Gastrocnemius medialis (tissue), 4 donors: Measurements from ENCODE around the gene DYNLT2. TPM values are rescaled to one million over a fixed set of nuclear protein-coding genes. Genes with fewer than 3 reads are reported as not detected.
A peak's percentile ranks its signal among the peaks of the same experiment; 100 is the strongest.

Source experiments
- ATAC-seq, 2 donors: fragments of 150-250 bp; one replicate each; pipeline ENCODE4 v1.9.1; 2016
- DNase-seq, 2 donors: peaks; one replicate each; pipeline ENCODE4 v3.0.0-alpha.2; 2019
- H3K27ac ChIP-seq, 4 donors: fragments of 200-600 bp; sonication (generic); 1 replicate in 1 of 4; 2 replicates in 3 of 4; pipeline ENCODE4 v1.5.1; 2016 to 2018; ENCODE audit warnings: mild to moderate bottlenecking in 2 of 4, moderate library complexity in 1 of 4
- H3K27me3 ChIP-seq, 3 donors: fragments of 200-600 bp; sonication (generic) in 2 of 3; 1 replicate in 1 of 3; 2 replicates in 2 of 3; pipeline versions ENCODE4 v1.5.1 to v1.6.0; 2016 to 2019; ENCODE audit warnings: mild to moderate bottlenecking in 1 of 3, moderate library complexity in 1 of 3
- H3K36me3 ChIP-seq, 2 donors: fragments of 200-600 bp; sonication (generic) in 1 of 2; one replicate each; pipeline ENCODE4 v1.5.1; 2017 to 2018
- H3K4me1 ChIP-seq, 2 donors: fragments of 200-600 bp; sonication (generic) in 1 of 2; one replicate each; pipeline ENCODE4 v1.5.1; 2016 to 2017; ENCODE audit warnings: mild to moderate bottlenecking in 2 of 2
- H3K4me3 ChIP-seq, 4 donors: fragments of 200-600 bp; sonication (generic) in 3 of 4; 1 replicate in 1 of 4; 2 replicates in 3 of 4; pipeline ENCODE4 v1.5.1; 2016 to 2019; ENCODE audit warnings: mild to moderate bottlenecking in 2 of 4
- H3K9me3 ChIP-seq, 3 donors: fragments of 200-600 bp; sonication (generic) in 2 of 3; 1 replicate in 1 of 3; 2 replicates in 2 of 3; pipeline ENCODE4 v1.5.1; 2016 to 2019
- POLR2A ChIP-seq, 2 donors: fragments of 450-650 bp; IDR thresholded peaks; one replicate each; pipeline ENCODE4 v1.6.1; 2017; ENCODE audit warnings: antibody characterized with exemption in 2 of 2, mild to moderate bottlenecking in 2 of 2, moderate library complexity in 2 of 2
- in situ Hi-C, 4 donors: fragments of 200-750 bp; cut with MboI; loops; one replicate each; pipeline versions ENCODE4 v1.15.0 to v1.8.0; 2017; ENCODE audit warnings: low sequenced_read_pairs in 4 of 4
- intact Hi-C: fragments of 100-400 bp; cut with DNase I; formaldehyde crosslinking; loops from one replicate; pipeline ENCODE4 v1.15.1; 2023; ENCODE audit warnings: low total_unique reads
- total RNA-seq, 4 donors: library from RNA; depleted of rRNA; stranded (reverse); fragments of >200 nt; gene quantifications; one replicate each; pipeline versions ENCODE4 v1.1.0 to v1.2.3, GENCODE V29; 2016
- TF ChIP-seq, protein P1 (sequence below), 5 experiments: fragments of 450-650 bp in 3 of 5; fragments of 200-600 bp in 2 of 5; sonication (generic) in 2 of 5; IDR thresholded peaks in 4 of 5; conservative IDR thresholded peaks in 1 of 5; 1 replicate in 4 of 5; 2 replicates in 1 of 5; pipeline ENCODE4 v1.5.1; 2016 to 2019; ENCODE audit warnings: antibody characterized with exemption in 5 of 5, mild to moderate bottlenecking in 3 of 5, moderate library complexity in 3 of 5

The DYNLT2 gene
- total RNA-seq, 4 donors from 2014 or later: 0.23 to 1.1 (median 0.46) TPM

DNA sequence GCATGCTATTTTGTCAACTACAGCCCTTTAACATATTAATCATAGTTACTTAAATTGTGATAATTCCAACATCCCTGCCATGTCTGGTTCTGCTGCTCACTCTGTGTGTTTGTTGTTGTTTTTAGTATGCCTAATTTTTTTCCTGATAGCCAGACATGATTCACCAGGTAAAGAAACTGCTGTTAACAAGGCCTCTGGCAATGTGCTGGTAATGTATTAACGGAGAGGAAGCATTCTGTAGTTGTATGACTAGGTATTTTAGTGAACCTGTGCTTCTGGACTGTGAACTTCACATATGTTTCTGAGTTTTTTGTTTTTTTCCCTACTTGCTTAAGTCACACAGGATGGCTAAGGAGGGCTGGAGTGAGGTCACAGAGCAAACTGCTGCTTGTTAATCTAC lies 4.8 kb downstream of the DYNLT2 start:
- no peaks in the 10 kb centered on the region for H3K9me3 ChIP-seq
- TF ChIP-seq POLR2A (IDR thresholded peaks at IDR 0.05): no peak
- TF ChIP-seq, protein P1, sequence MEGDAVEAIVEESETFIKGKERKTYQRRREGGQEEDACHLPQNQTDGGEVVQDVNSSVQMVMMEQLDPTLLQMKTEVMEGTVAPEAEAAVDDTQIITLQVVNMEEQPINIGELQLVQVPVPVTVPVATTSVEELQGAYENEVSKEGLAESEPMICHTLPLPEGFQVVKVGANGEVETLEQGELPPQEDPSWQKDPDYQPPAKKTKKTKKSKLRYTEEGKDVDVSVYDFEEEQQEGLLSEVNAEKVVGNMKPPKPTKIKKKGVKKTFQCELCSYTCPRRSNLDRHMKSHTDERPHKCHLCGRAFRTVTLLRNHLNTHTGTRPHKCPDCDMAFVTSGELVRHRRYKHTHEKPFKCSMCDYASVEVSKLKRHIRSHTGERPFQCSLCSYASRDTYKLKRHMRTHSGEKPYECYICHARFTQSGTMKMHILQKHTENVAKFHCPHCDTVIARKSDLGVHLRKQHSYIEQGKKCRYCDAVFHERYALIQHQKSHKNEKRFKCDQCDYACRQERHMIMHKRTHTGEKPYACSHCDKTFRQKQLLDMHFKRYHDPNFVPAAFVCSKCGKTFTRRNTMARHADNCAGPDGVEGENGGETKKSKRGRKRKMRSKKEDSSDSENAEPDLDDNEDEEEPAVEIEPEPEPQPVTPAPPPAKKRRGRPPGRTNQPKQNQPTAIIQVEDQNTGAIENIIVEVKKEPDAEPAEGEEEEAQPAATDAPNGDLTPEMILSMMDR (IDR thresholded peaks at IDR 0.05 in 4 of 5, conservative IDR thresholded peaks at IDR 0.05 in 1 of 5): no peak
- intact Hi-C loops (no loop called here), in situ Hi-C loops (no loop called here)
- H3K36me3 ChIP-seq: no peaks in the 10 kb centered on the region
- H3K4me1 ChIP-seq: peaks cover 8 to 11% of the 10 kb centered on the region in 2 donors
- no peak for ATAC-seq
- H3K4me3 ChIP-seq: no peak overlapping the region
- no peaks in the 10 kb centered on the region for H3K27me3 ChIP-seq
- no peak for DNase-seq
- no peak overlapping the region for H3K27ac ChIP-seq

DNA sequence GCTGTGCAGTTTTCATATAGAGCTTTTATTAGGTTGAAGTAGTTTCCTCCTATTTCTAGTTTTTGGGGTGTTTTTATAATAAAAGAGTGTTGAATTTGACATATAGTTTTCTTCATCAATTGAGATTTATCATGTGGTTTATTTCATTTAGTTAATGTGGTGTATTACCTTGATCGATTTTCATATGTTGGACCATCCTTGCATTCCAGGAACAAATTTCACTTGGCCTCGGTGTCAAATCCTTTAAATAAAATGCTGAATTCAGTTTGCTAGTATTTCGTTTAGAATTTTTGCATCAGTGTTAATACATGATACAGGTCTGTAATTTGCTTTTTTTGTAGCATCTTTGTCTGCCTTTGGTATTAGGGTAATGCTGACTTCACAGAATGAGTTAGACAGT lies 6.0 kb downstream of the DYNLT2 start:
- in situ Hi-C loops: no loop called here
- Histone ChIP-seq H3K4me3 (no peak overlapping the region), H3K27ac (no peak overlapping the region), H3K36me3 (no peaks in the 10 kb centered on the region), H3K27me3 (no peaks in the 10 kb centered on the region), H3K9me3 (no peaks in the 10 kb centered on the region), H3K4me1 (peaks cover 4 to 7% of the 10 kb centered on the region in 2 donors)
- ATAC-seq (no peak), DNase-seq (no peak)
- intact Hi-C loops: no loop called here
- TF ChIP-seq, protein P1 (IDR thresholded peaks at IDR 0.05 in 4 of 5, conservative IDR thresholded peaks at IDR 0.05 in 1 of 5): no peak
- TF ChIP-seq POLR2A (IDR thresholded peaks at IDR 0.05): no peak

DNA sequence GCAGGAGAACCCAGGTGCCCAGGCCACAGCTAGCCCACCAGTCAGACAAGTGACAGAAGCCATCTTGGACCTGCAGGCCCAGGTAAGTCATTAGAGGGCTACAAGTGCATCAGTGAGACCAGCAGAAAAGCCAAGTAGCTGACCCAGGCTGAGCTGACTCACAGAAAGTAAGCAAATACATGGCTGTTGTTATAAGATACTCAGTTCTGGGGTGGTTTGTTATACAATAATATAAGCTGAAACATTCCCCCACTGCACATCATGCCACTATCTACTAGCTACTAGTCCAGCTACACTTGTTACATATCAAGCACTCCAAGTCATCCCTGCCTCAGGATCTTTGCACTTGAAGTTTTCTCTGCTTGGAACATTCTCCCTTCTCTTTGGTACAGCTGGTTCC lies 10.0 kb downstream of the DYNLT2 start:
- TF ChIP-seq, protein P1 (IDR thresholded peaks at IDR 0.05 in 4 of 5, conservative IDR thresholded peaks at IDR 0.05 in 1 of 5): no peak
- TF ChIP-seq POLR2A (IDR thresholded peaks at IDR 0.05): no peak

DNA sequence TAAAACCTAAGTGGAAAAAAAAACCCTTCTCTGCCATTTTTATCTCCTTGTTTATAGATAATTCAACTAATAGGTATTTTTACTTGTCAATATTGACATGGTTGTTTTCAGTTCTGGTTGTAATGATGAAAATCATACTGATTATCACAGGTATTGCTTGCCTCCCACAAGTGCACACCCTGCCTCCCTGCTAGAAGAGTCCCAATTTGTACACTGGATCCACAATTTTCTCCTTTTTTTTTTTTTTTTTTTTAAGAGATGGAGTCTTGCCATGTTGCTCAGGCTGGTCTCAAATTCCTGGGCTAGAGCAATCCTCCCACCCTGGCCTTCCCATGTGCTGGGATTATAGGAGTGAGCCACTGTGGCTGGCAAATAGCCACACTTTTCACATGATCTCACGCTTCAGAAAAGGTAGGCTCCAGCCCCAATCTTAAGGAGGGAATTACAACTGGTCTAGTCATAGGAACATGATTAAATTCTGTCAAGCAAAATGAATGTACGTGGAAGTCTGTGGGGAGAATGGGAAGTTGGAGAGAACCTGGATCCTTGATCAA lies 12.3 kb downstream of the DYNLT2 start:
- intact Hi-C loops (no loop called here), in situ Hi-C loops (no loop called here)
- H3K27ac ChIP-seq: peak overlapping the region; percentile 5 to 77 (median 59)
- no peaks in the 10 kb centered on the region for H3K9me3 ChIP-seq
- DNase-seq: no peak
- no peak overlapping the region for H3K4me3 ChIP-seq
- no peaks in the 10 kb centered on the region for H3K36me3 ChIP-seq
- TF ChIP-seq, protein P1 (IDR thresholded peaks at IDR 0.05 in 4 of 5, conservative IDR thresholded peaks at IDR 0.05 in 1 of 5): no peak
- no peak for TF ChIP-seq POLR2A (IDR thresholded peaks at IDR 0.05)
- H3K27me3 ChIP-seq: no peaks in the 10 kb centered on the region
- H3K4me1 ChIP-seq: peaks cover 19 to 27% of the 10 kb centered on the region in 2 donors
- peak; percentile 18 to 36 for ATAC-seq

More for the DNA sequence above, 10.0 kb downstream of the DYNLT2 start:
- Histone ChIP-seq H3K36me3 (no peaks in the 10 kb centered on the region), H3K27me3 (no peaks in the 10 kb centered on the region), H3K4me3 (no peak overlapping the region), H3K27ac (no peak overlapping the region), H3K4me1 (peaks cover 19 to 23% of the 10 kb centered on the region in 2 donors), H3K9me3 (no peaks in the 10 kb centered on the region)
- DNase-seq (no peak), ATAC-seq (no peak)
- intact Hi-C loops: no loop called here
- in situ Hi-C loops: no loop called here
